ENCODE data around the gene CLPTM1. TPM values are rescaled to one million over a fixed set of nuclear protein-coding genes. Genes with fewer than 3 reads are reported as not detected.

CLPTM1 gene
- total and polyA plus RNA-seq, 2 of the 8 experiments (the other 6 are each of a cell fraction or from before 2014, with no cell fraction given): 84.8 to 108 TPM

DNA sequence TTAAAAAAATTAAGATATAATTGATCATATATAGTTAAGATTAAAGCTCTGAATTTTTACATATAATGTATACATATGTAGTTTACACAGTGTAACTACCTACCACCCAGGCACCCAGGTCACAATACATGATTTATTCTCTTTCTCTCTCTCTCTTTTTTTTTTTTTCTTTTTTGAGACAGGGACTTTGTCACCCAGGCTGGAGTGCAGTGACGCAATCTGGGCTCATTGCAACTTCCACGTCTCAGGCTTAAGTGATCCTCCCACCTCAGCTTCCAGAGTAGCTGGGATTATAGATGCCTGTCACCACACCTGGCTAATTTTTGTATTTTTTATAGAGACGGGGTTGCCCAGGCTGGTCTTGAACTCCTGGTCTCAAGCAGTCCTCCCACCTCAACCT, 64.9 kb downstream of the CLPTM1 start:
- Histone ChIP-seq H3K4ac (replicated peaks; ENCODE audit: insufficient read length, low read depth, low read length) (no peak overlapping the region), H3K27ac (ENCODE audit: low read depth, low read length) (no peak overlapping the region), H4K20me1 (replicated peaks in 1 of 2; ENCODE audit: control insufficient read depth in 1 of 2, insufficient read depth in 2 of 2, low read length in 2 of 2) (no peaks in the 10 kb centered on the region), H2BK120ac (replicated peaks; ENCODE audit: low read depth, low read length) (no peak overlapping the region), H3K18ac (ENCODE audit: extremely low read depth, low read length) (no peak overlapping the region), H3K4me2 (ENCODE audit: insufficient read depth in 1 of 2, low read depth in 2 of 2, low read length in 2 of 2) (no peak overlapping the region), H3K56ac (replicated peaks; ENCODE audit: insufficient read length, low read depth, low read length) (no peak overlapping the region), H3K4me1 (replicated peaks in 1 of 4; ENCODE audit: control insufficient read depth in 3 of 4, insufficient read depth in 4 of 4, low read length in 3 of 4) (0 out of 7 replicates have a peak, but pooled peaks cover 0 to 2% (median 0%) of the 10 kb centered on the region in 4 experiments), H4K5ac (ENCODE audit: insufficient read length, low read depth, low read length) (no peak overlapping the region), H3K23me2 (ENCODE audit: low read depth, low read length) (no peaks in the 10 kb centered on the region), H3K9me3 (ENCODE audit: insufficient read depth in 2 of 2, low read depth in 1 of 2, low read length in 1 of 2) (no peaks in the 10 kb centered on the region), H3K4me3 (ENCODE audit: extremely low read depth in 1 of 4, insufficient read depth in 2 of 4, low read depth in 3 of 4, low read length in 4 of 4) (no peak overlapping the region), H4K91ac (replicated peaks; ENCODE audit: insufficient read length, low read length) (no peak overlapping the region), H3K23ac (ENCODE audit: insufficient read length) (no peak overlapping the region), H2BK5ac (ENCODE audit: low read depth, low read length) (no peak overlapping the region), H3K27me3 (replicated peaks in 1 of 4; ENCODE audit: control insufficient read depth in 3 of 4, extremely low read depth in 1 of 4, insufficient read depth in 3 of 4, low read length in 3 of 4) (no peaks in the 10 kb centered on the region), H4K8ac (ENCODE audit: extremely low read depth, insufficient read depth, low read length) (no peak overlapping the region), H3K9ac (replicated peaks in 1 of 4; ENCODE audit: extremely low read depth in 1 of 4, low read depth in 3 of 4, low read length in 3 of 4) (no peak overlapping the region), H2BK12ac (ENCODE audit: low read depth, low read length) (no peak overlapping the region), H3K79me2 (ENCODE audit: control insufficient read depth in 1 of 2, insufficient read depth in 2 of 2, low read length in 2 of 2) (no peaks in the 10 kb centered on the region), H3K79me1 (ENCODE audit: low read depth, low read length) (no peaks in the 10 kb centered on the region), H2BK15ac (ENCODE audit: low read length) (no peak overlapping the region), H2BK20ac (ENCODE audit: low read length) (no peak overlapping the region), H3K36me3 (ENCODE audit: control insufficient read depth in 2 of 4, insufficient read depth in 4 of 4, low read length in 3 of 4) (no peaks in the 10 kb centered on the region; a peak in 1 of 8 replicates), H3K14ac (ENCODE audit: insufficient read length) (no peak overlapping the region), H2AFZ (ENCODE audit: low read length) (no peak overlapping the region), H2AK5ac (ENCODE audit: low read depth, low read length) (no peak overlapping the region)
- CTCF ChIA-PET (ENCODE audit: partially characterized antibody): interaction anchor here (0.6 to 1.5 kb wide), 8 partner anchors 9 to 106 kb away, joined by 3 read pairs; no protein-coding TSS in a partner anchor
- 93% methylated on average over 2 of the region's 3 CpGs; no CpG with 5 or more reads in 1 of the 2 experiments for WGBS, 2 experiments (ENCODE audit: extremely low coverage in 1 of 2, insufficient coverage in 1 of 2, insufficient read length in 1 of 2, insufficient replicate concordance in 2 of 2, low coverage in 1 of 2, low lambda C conversion rate in 2 of 2, missing lambda C conversion rate in 1 of 2)
- FAIRE-seq (no peak), DNase-seq (ENCODE audit: low read depth in 1 of 2, low spot score in 2 of 2) (no peak)
- POLR2A ChIA-PET (ENCODE audit: partially characterized antibody): interaction anchor here (1.0 to 1.2 kb wide), 2 partner anchors 11 to 19 kb away, joined by 3 read pairs; partner anchors contain the start of gene CLASRP
- TF ChIP-seq POLR2A (IDR thresholded peaks at IDR 0.05; ENCODE audit: control extremely low read depth in 1 of 2, low read depth in 2 of 2, low read length in 2 of 2) (no peak), KDM5A (IDR thresholded peaks at IDR 0.05; ENCODE audit: low read length) (no peak), JUN (IDR thresholded peaks at IDR 0.05; ENCODE audit: low read depth, low read length) (no peak), HDAC2 (IDR thresholded peaks at IDR 0.05; ENCODE audit: borderline replicate concordance in 1 of 2, low read depth in 2 of 2, low read length in 2 of 2) (no peak), SP2 (IDR thresholded peaks at IDR 0.05; ENCODE audit: low read length) (no peak), CREB1 (IDR thresholded peaks at IDR 0.05) (no peak), SUZ12 (IDR thresholded peaks at IDR 0.05; ENCODE audit: low read length) (no peak), NRF1 (IDR thresholded peaks at IDR 0.05; ENCODE audit: low read depth, low read length) (no peak), POU5F1 (IDR thresholded peaks at IDR 0.05; ENCODE audit: low read depth, low read length) (no peak), FOSL1 (IDR thresholded peaks at IDR 0.05; ENCODE audit: insufficient read depth, low read depth, low read length) (no peak), CBX5 (IDR thresholded peaks at IDR 0.05; ENCODE audit: low read depth, low read length) (no peak), CTCF (IDR thresholded peaks at IDR 0.05; ENCODE audit: control extremely low read depth in 1 of 3, insufficient read depth in 1 of 3, low read depth in 1 of 3, low read length in 3 of 3) (no peak)
